A549 treated with dexamethasone at 1 μM for 4 hours (cell line): ENCODE measurements around the gene LIX1L. TPM values are rescaled to one million over a fixed set of nuclear protein-coding genes. Genes with fewer than 3 reads are reported as not detected.

Experiments used
- total RNA-seq: library from RNA; stranded (reverse); fragments of 200-300 nt; extraction: Qiagen RNA extraction; gene quantifications from 5 replicates; pipeline ENCODE4 v1.2.3, GENCODE V29; 2022

Gene LIX1L
- total RNA-seq: 12.5 to 16.7 TPM (median 14.4 TPM) in 5 replicates

GRCh38 chr1:145957443-145958319, at the start of gene LIX1L:
Gene LIX1L, minus strand, starts transcription at chr1:145958017. Its CDS starts 90 bp downstream, at chr1:145957927.

DNA sequence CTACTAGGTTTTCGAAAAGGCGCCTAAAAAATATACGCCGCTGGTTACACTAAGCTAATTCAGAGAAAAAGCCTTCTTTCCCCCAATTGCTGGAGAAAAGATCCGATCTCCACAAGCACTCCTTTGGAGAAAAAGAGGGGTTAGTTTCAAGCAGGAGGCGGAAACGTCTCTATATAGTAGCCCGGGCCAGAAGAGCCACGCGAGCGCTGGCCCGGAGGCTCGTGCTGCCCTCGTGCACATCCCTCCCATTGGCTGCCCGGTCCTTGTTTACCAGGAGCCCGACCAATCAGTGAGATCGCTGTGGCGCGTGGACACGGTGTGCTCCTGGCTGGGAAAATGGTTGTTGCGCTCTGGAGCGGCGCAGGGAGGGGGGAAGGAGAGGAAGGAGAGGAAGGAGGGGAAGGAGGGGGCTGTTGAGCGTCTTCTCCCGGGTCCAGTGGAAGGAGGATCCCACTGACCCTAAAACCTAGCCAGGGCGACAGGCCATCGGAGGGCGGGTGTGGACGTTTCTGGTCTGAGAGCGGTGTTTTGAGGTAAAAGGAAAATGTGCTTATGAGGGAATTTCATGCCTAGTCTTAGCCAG, 38.7 kb upstream of the LIX1L start, which contains the start of gene TXNIP:
TXNIP (minus strand) TSS at position 147 of the 583 bp plus-strand sequence. CDS start 313 bp downstream, outside the sequence.

DNA sequence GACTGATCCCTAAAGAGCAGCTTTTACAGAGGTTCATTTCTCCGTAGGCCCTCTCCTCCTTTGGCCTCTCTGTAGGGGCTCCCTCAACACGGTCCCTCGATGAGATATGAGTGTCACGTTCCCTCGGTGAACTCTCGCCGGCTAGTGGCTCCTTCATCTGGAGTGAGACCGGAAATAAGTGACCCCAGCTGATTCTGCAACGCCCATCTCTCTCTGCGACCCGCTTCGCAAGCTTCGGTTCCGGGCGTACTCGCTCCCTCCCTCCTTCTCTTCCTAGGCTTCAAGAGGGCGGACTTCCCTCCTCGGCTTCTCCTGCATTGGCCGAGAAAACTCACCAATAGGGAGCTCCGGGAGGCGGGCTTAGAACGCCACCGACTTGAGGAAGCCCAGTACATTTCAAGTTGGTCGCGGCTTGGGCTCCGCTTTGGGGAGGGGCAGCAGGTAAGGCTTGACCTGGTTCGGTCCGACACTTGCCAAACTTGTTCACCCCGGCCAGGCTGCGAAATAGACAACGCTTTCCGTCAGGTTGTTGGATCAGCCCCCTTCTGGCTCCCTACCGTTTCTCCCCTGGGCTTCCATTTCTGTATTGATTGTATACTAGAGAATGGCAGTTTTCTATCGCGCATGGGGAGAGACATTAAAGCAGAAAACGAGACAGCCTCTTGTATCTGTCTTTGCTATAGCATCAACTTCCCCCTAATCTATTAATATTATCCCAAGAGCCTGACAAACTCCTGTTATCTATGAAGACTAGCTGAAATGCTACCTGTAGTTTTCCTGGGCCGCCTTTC, 6.7 kb upstream of the LIX1L start, which contains the start of the genes ANKRD34A and POLR3GL:
ANKRD34A (minus strand) TSS at position 248 of the 791 bp plus-strand sequence. CDS start 2,816 bp downstream, outside the sequence.
POLR3GL (plus strand) TSS at position 363 of the 791 bp plus-strand sequence. CDS start 10,176 bp downstream, outside the sequence.

GRCh38 chr1:145927063-145927886, 30.5 kb downstream of the LIX1L start, which contains the start of gene RBM8A:
Gene RBM8A, minus strand, starts transcription at chr1:145927484. Its CDS starts 58 bp downstream, at chr1:145927426.

DNA sequence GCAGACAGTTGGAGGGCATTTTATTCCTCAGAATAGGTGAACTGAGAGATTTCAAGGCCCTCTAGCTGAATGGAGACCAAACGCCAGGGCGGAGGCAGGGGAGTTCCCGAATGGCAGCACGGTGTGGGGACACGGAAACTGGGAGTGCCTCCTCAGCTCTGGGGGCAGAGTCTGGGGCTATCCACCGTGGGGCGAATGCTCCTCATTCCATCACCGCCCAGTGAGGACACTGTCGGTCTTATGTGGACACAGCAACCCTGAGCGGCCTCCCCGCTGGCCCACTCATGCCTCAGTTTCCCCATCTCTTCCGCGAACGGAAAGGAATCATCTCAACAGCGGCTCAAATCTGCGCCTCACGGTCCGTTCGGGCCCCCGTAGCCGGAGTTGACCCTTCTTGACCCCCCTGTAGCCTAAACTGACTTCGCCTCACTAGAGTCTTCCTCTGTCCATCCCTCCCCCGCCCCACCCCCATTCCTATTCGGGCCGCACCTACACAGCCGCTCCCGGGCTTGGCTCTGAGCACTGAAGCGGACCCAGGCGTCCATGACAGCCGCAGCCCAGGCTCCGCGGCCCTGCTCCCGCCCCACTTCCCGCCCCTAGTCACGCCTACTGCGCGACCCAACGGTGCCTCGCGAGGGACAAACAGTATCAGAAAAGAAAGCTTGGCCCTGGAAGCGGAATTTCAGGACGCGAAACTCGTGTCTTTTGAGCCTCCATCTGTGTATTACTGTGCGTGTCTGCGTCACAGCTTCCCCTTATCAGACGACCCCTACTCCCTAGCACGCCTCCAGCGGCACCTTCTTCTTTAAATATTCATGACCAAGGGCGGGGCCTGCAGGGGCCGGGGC, 39.4 kb downstream of the LIX1L start, which contains the start of gene PEX11B:
PEX11B (minus strand) TSS at position 574 of the 848 bp plus-strand sequence; CDS start at position 545, 29 bp downstream.

DNA sequence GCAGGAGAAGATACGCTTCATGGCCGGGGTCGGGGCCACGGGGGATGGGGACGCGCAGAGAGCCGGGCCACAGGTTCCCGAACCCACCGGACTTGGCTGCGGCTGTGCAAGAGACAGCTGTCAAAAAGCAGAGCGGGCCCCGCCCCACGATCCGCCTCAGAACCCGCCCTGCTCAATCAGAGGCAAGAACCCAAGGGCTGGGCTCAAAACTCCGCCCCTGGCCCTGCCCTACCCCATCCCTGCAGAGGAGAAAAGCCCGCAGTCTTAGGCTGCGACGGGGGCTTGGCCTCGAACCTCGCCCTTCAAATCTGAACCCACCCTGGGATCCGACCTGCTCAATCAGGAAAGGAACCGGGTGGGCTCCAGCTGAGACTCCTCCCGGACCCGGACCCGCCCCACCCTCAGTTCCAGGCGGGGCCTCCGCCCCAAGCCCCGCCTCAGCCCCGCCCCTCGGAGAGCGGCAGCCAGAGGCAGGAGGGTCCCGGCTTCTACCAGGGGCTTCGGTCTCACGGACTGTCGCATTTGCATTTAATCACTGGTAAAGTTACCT, 72.0 kb downstream of the LIX1L start, which contains the start of gene ANKRD35:
ANKRD35 (minus strand) TSS at position 129 of the 550 bp plus-strand sequence; CDS start at position 21, 108 bp downstream.

Other genes with a start within 250 kb of the LIX1L start
- not detected in 5 replicates for gene CD160, start 238.5 kb downstream of the LIX1L start, total RNA-seq
- 12.1 to 15.0 TPM (median 13.8 TPM) in 5 replicates for gene RNF115, start 133.9 kb downstream of the LIX1L start, total RNA-seq
- 37.6 to 45.8 TPM (median 38.9 TPM) in 5 replicates for gene POLR3C, start 133.8 kb downstream of the LIX1L start, total RNA-seq
- 6.1 to 7.3 TPM (median 6.4 TPM) in 5 replicates for gene NUDT17, start 112.4 kb downstream of the LIX1L start, total RNA-seq
- 34.3 to 47.3 TPM (median 43.5 TPM) in 5 replicates for gene PIAS3, start 98.9 kb downstream of the LIX1L start, total RNA-seq
- gene ANKRD35, start 72.2 kb downstream of the LIX1L start, total RNA-seq: 0.04 to 0.07 TPM (median 0.06 TPM) in 5 replicates
- gene ITGA10, start 48.0 kb downstream of the LIX1L start, total RNA-seq: 1.2 to 2.3 TPM (median 1.4 TPM) in 5 replicates
- gene PEX11B, start 39.3 kb downstream of the LIX1L start, total RNA-seq: 31.5 to 39.8 TPM (median 37.6 TPM) in 5 replicates
- gene RBM8A, start 30.5 kb downstream of the LIX1L start, total RNA-seq: 223 to 286 TPM (median 236 TPM) in 5 replicates
- 0.24 to 0.47 TPM (median 0.35 TPM) in 5 replicates for gene ANKRD34A, start 6.6 kb upstream of the LIX1L start, total RNA-seq
- 10.1 to 12.9 TPM (median 12.5 TPM) in 5 replicates for gene POLR3GL, start 6.7 kb upstream of the LIX1L start, total RNA-seq
- gene TXNIP, start 38.6 kb upstream of the LIX1L start, total RNA-seq: 0.37 to 0.81 TPM (median 0.52 TPM) in 5 replicates
- gene HJV, start 63.7 kb upstream of the LIX1L start, total RNA-seq: not detected in 5 replicates
- 1.0 to 1.4 TPM (median 1.2 TPM) in 5 replicates for gene NBPF10, start 186.8 kb upstream of the LIX1L start, total RNA-seq